KMS-11 (cell line): ENCODE measurements around the gene OSBPL5.

Experiments
- H2AFZ ChIP-seq: fragments of 200-600 bp; sonication (generic); 2 replicates; pipeline ENCODE4 v1.6.1; 2016; ENCODE audit warnings: antibody characterized with exemption, mixed run types, low read depth
- H3K27ac ChIP-seq: fragments of 200-600 bp; sonication (generic); 2 replicates; pipeline ENCODE4 v1.6.1; 2016; ENCODE audit warnings: mild to moderate bottlenecking, mixed run types
- H3K27me3 ChIP-seq: fragments of 200-600 bp; sonication (generic); 2 replicates; pipeline ENCODE4 v1.6.1; 2017; ENCODE audit warnings: mild to moderate bottlenecking, low read depth, mixed run types, moderate library complexity; ENCODE audit not compliant: insufficient read depth
- H3K36me3 ChIP-seq: fragments of 200-600 bp; sonication (generic); 2 replicates; pipeline ENCODE4 v1.6.1; 2017; ENCODE audit warnings: mild to moderate bottlenecking, mixed run types; ENCODE audit not compliant: insufficient read depth
- H3K4me1 ChIP-seq: fragments of 200-600 bp; sonication (generic); 2 replicates; pipeline ENCODE4 v1.6.1; 2016; ENCODE audit warnings: mild to moderate bottlenecking, low read depth, mixed run types; ENCODE audit not compliant: poor library complexity, severe bottlenecking
- H3K4me2 ChIP-seq: fragments of 200-600 bp; sonication (generic); 2 replicates; pipeline ENCODE4 v1.7.0; 2016; ENCODE audit warnings: mild to moderate bottlenecking, mixed run types
- H3K4me3 ChIP-seq: fragments of 200-600 bp; sonication (generic); IDR thresholded peaks from 2 replicates; pipeline ENCODE4 v1.6.1; 2017; ENCODE audit warnings: low read depth, low read length, mixed read lengths; ENCODE audit not compliant: insufficient read depth
- H3K79me2 ChIP-seq: fragments of 200-600 bp; sonication (generic); 2 replicates; pipeline ENCODE4 v1.6.1; 2016; ENCODE audit warnings: low read depth, mixed run types; ENCODE audit not compliant: insufficient read depth
- H3K9ac ChIP-seq: fragments of 200-600 bp; sonication (generic); 2 replicates; pipeline ENCODE4 v1.6.1; 2016; ENCODE audit warnings: mild to moderate bottlenecking, mixed run types
- H4K20me1 ChIP-seq: fragments of 200-600 bp; sonication (generic); 2 replicates; pipeline ENCODE4 v1.6.1; 2016; ENCODE audit warnings: mild to moderate bottlenecking, mixed run types; ENCODE audit not compliant: insufficient read depth
- TF ChIP-seq, protein P1 (sequence below): fragments of 200-600 bp; sonication (generic); conservative IDR thresholded peaks from 2 replicates; pipeline ENCODE4 v1.6.1; 2017; ENCODE audit warnings: low read depth, mild to moderate bottlenecking, antibody characterized with exemption, low read length, moderate library complexity, mixed read lengths

OSBPL5 gene

DNA sequence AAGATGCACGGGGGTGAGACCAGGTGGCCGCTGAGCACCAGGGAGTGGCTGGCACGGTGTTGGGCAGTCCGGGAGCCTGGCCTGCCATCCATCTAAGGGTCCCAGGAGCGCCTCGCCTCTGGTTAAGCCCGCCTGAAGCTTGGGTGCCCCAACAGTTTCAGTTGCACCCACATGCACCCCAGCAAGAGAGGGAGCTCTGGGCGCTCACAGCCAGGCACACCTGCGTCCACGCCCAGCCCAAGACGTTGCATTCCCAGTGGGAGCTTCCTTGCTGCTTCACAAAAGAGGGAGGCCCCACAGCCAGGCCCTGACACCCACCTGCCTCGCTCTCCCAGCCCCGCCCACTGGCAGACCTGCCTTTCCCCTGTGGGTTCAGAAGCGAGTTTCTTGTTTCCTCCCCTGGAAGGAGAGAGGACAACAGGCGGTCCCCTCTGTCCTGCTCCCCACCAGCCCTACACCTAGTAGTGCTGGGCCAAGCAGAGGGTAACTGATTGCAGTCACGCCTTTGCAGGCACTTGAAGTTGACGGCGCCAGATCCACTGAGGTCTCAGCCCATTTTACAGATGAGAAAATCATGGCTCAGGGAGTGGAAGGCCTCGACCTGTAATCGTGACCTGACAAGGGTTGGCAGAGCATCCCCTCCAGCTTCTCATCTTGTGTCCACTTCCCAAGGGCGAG, 35.4 kb downstream of the OSBPL5 start:
- no peak overlapping the region for H3K4me3 ChIP-seq
- H3K79me2 ChIP-seq, result no peaks in the 10 kb centered on the region
- no peaks in the 10 kb centered on the region for H4K20me1 ChIP-seq
- H3K9ac ChIP-seq, result no peak overlapping the region
- no peak overlapping the region for H2AFZ ChIP-seq
- H3K36me3 ChIP-seq, result no peaks in the 10 kb centered on the region
- no peaks in the 10 kb centered on the region for H3K4me1 ChIP-seq
- TF ChIP-seq, protein P1, sequence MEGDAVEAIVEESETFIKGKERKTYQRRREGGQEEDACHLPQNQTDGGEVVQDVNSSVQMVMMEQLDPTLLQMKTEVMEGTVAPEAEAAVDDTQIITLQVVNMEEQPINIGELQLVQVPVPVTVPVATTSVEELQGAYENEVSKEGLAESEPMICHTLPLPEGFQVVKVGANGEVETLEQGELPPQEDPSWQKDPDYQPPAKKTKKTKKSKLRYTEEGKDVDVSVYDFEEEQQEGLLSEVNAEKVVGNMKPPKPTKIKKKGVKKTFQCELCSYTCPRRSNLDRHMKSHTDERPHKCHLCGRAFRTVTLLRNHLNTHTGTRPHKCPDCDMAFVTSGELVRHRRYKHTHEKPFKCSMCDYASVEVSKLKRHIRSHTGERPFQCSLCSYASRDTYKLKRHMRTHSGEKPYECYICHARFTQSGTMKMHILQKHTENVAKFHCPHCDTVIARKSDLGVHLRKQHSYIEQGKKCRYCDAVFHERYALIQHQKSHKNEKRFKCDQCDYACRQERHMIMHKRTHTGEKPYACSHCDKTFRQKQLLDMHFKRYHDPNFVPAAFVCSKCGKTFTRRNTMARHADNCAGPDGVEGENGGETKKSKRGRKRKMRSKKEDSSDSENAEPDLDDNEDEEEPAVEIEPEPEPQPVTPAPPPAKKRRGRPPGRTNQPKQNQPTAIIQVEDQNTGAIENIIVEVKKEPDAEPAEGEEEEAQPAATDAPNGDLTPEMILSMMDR, result no peak
- H3K27me3 ChIP-seq, result no peaks in the 10 kb centered on the region
- H3K4me2 ChIP-seq, result no peak overlapping the region
- H3K27ac ChIP-seq, result no peak overlapping the region

DNA sequence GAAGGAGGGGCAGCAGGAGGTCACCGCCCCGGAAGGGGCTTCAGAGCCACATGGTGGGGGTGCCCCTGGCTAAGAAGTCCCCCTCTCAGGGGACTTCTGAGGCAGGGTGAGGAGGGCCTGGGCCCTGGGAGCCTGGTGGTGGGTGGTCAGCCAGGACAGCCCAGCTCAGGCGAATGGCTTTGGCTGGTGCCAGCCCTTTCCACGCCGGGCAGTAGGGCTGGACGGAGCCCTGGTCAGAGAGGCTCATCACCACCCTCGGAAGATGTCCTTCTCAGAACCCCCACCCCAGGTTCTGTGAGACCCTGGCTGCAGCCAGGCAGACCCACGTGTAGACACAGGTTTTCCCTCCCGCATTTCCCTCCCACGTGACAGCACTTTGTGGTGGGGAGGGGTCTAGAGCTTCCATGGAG, 35.9 kb downstream of the OSBPL5 start:
- Histone ChIP-seq H2AFZ (no peak overlapping the region), H3K36me3 (no peaks in the 10 kb centered on the region), H3K4me2 (no peak overlapping the region), H3K79me2 (no peaks in the 10 kb centered on the region), H3K9ac (no peak overlapping the region), H3K27ac (no peak overlapping the region), H3K4me1 (no peaks in the 10 kb centered on the region), H3K4me3 (no peak overlapping the region), H3K27me3 (no peaks in the 10 kb centered on the region), H4K20me1 (no peaks in the 10 kb centered on the region)
- TF ChIP-seq, protein P1, result no peak

DNA sequence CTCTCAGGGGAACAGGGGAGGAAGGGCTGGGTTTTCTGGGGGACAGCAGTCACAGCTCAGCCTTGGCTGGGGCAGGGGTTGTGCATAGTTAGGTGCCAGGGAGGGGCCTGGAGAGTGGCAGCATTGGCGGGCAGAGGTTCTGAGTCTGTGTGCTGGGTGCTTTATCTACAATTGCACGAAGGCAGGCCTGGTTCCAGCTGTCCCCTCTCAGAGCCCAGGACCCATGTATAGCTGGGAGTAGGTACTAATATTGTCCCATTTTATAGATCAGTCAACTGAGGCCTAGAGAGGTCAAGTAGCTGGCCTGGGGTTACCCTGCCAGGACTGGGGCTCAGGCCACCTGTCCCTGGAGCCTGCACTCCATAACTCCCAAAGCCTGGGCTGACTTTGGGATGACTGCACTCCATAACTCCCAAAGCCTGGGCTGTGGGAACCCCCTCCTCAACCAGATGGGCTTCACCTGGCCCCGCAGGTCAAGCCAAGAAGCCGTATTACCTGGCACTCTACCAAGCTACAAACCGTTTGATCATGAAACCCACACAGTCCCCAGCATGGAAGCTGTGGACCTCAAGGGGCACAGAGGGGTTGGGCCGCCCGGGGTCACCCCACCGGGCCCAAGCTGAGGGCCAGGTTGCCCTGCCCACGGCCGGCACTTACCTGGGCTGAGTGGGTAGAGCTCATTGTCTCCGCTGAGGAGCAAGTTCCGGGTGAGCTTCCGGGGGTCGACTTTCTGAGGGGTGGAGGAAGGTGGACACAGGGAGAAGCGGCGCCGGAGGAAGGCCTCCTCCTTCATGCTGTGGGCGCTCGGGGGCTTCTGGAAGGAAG, 36.5 kb downstream of the OSBPL5 start:
- Histone ChIP-seq H3K4me1 (no peaks in the 10 kb centered on the region), H3K27ac (no peak overlapping the region), H4K20me1 (no peaks in the 10 kb centered on the region)

DNA sequence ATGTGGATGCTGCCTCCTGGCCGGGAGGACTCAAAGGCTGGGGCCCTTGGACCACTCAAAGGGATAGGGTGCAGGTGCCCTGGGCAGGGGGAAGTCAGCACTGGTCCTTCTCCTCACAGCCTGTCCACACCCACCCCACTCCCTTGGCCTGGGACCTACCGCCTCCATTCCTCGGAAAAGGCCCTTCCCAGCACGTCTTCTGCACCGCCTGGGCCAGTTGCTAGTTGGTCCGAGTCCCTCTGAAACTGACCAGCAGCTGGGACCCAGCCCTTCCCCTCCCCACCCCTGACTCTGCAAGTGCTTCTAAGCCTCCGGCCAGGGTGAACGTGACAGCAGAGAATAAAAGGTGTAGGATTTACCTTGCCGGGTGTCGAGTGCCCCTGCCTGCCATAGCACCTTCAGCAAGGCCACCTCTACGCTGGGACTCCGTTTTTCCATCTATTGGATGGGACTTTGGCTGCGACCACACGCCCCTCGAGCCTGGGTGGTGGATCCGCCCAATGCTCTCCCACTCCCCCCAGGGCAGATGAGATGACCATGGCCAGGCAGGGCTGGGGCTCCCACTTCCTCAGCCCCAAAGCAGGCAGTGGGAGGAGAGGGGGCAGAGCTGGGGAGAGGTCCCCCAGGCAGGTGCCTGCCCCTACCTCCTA, 37.3 kb downstream of the OSBPL5 start:
- TF ChIP-seq, protein P1, result no peak
- Histone ChIP-seq H3K36me3 (no peaks in the 10 kb centered on the region), H3K79me2 (no peaks in the 10 kb centered on the region), H3K4me3 (no peak overlapping the region), H2AFZ (no peak overlapping the region), H3K27ac (no peak overlapping the region), H3K4me1 (no peaks in the 10 kb centered on the region), H3K27me3 (no peaks in the 10 kb centered on the region), H3K9ac (no peak overlapping the region), H3K4me2 (no peak overlapping the region), H4K20me1 (no peaks in the 10 kb centered on the region)

More for the DNA sequence above, 36.5 kb downstream of the OSBPL5 start:
- Histone ChIP-seq H3K9ac (no peak overlapping the region), H2AFZ (no peak overlapping the region), H3K79me2 (no peaks in the 10 kb centered on the region), H3K4me3 (no peak overlapping the region), H3K36me3 (no peaks in the 10 kb centered on the region), H3K27me3 (no peaks in the 10 kb centered on the region), H3K4me2 (no peak overlapping the region)
- TF ChIP-seq, protein P1, result no peak
